ENCODE results near the gene DHX36.

Gene DHX36, protein sequence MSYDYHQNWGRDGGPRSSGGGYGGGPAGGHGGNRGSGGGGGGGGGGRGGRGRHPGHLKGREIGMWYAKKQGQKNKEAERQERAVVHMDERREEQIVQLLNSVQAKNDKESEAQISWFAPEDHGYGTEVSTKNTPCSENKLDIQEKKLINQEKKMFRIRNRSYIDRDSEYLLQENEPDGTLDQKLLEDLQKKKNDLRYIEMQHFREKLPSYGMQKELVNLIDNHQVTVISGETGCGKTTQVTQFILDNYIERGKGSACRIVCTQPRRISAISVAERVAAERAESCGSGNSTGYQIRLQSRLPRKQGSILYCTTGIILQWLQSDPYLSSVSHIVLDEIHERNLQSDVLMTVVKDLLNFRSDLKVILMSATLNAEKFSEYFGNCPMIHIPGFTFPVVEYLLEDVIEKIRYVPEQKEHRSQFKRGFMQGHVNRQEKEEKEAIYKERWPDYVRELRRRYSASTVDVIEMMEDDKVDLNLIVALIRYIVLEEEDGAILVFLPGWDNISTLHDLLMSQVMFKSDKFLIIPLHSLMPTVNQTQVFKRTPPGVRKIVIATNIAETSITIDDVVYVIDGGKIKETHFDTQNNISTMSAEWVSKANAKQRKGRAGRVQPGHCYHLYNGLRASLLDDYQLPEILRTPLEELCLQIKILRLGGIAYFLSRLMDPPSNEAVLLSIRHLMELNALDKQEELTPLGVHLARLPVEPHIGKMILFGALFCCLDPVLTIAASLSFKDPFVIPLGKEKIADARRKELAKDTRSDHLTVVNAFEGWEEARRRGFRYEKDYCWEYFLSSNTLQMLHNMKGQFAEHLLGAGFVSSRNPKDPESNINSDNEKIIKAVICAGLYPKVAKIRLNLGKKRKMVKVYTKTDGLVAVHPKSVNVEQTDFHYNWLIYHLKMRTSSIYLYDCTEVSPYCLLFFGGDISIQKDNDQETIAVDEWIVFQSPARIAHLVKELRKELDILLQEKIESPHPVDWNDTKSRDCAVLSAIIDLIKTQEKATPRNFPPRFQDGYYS

DNA sequence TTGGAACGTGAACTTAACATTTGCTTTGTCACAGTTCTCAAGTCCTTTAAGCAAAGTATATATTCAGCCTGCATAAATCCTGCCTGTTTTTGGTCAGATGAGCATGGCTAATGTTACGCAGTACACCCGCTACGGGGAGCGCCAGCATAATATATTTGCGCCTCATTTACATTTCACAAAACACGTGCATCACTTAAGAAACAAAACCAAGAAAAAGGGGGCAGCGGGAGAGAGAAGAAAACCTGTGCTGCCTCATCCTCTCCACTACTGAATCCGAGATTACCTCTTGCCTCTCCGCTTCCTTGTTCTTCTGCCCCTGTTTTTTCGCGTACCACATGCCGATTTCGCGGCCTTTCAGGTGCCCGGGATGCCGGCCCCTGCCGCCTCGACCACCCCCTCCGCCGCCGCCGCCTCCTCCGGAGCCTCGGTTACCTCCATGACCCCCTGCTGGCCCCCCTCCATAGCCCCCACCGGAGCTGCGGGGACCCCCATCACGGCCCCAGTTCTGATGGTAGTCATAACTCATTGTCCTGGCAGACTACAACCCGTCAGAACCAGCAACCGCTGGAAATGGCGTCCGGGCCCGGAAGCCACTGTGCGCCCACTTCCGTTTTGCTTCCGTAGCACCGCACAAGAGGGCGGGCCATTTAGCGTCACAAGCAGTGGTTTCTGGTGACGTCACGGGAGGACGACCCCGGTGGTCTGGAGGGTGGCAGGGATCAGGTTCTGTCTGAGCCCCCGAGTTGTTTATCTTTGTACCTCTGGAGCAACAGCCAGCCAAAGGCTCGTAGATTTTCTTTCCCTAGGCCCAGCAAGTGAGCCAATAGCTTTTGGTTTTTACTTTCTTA lies at the start of gene DHX36:
Gene DHX36 (minus strand): TSS at position 597 of the 848 bp plus-strand sequence. CDS start 71 bp downstream, at position 526.
- peak; percentile 71 to 78 (median 77) for DNase-seq (ENCODE audit: low read depth in 2 of 3, low spot score in 2 of 3)

DNA sequence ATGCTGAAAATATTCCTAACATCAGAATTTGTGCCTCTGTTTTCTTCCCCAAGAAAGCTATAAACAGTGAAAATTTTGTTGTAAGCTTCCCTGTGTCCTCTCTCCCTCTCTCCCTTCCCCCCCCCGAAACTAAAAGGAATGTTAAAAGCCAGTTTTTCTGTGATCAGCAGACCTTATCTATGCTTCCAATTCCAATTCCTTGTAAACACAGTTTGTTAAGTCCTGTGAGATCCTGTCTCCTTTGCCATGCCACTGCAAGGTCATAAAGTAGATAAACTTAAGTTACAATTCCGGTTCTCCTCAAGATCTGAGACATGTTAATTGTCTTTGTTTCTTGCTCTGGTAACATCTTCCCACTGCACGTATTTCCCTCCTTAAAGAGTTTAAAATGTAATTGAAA lies 42.9 kb upstream of the DHX36 start:
- DNase-seq (ENCODE audit: low read depth in 2 of 3, low spot score in 2 of 3), result no peak

- no peak for DNase-seq (ENCODE audit: low read depth in 2 of 3, low spot score in 2 of 3)
Measured at GRCh38 chr3:154364849-154365248, 40.6 kb upstream of the DHX36 start.

DNA sequence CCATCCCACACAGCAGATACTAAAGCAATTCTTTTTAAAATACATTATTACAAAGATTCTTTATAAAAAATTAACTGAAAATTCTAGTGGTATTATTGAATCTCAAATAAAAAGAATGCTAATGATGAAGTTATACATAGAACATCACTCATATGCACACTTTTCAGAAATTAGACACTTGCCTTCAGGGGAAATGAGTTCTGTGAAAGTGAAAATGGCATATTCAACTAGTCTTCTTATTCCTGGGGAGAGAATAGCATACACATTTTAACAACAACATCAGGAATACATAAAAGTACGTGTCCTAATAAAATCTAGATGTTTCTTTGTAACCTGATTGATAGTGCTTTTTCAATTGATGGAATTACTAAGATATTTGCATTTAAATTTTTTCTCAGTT lies 36.8 kb upstream of the DHX36 start:
- DNase-seq (ENCODE audit: low read depth in 2 of 3, low spot score in 2 of 3), result no peak

- no peak for DNase-seq (ENCODE audit: low read depth in 2 of 3, low spot score in 2 of 3)
Measured at GRCh38 chr3:154356009-154356408, 31.7 kb upstream of the DHX36 start.

DNA sequence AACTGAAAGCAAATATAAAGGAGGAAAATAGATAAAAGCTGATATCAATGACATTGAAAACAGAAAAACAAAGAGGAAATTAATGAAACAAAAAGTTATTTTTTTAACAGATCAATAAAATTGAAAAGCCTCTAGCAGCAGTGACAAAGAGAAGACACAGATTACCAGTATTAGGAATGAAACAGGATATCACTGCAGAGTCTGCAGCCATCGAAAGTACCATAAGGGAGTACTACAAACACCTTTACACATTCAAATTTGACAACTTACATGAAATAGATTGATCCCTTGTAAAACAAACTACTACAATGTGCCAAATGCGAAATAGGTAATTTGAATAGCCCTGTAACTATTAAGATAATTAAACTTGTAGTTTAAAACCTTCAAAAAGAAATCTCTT lies 24.9 kb upstream of the DHX36 start:
- DNase-seq (ENCODE audit: low read depth in 2 of 3, low spot score in 2 of 3), result no peak

GRCh38 chr3:154345422-154346122 lies 21.3 kb upstream of the DHX36 start:
- no peak for DNase-seq (ENCODE audit: low read depth in 2 of 3, low spot score in 2 of 3)

- no peak for DNase-seq (ENCODE audit: low read depth in 2 of 3, low spot score in 2 of 3)
Measured at GRCh38 chr3:154338570-154338969, 14.3 kb upstream of the DHX36 start.

DNA sequence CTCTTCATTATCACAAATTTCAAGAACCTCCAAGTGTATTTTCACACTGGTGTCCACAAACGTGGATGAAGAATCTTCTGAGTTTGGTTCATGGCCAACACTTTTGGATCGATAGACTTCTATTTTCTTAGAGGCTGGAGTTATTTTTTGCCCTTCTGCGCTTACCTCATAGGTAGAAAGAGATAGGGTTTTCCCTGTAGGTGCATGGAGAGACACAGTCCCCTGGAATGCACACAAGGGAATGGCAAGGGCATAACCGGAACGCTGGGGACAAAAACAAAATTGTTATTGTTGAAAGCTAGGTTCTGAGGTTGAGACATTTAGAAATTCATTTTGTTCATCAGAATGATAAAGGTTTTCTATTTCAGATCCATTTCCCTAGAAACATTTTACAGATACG lies 13.7 kb upstream of the DHX36 start:
- no peak for DNase-seq (ENCODE audit: low read depth in 2 of 3, low spot score in 2 of 3)

- no peak for DNase-seq (ENCODE audit: low read depth in 2 of 3, low spot score in 2 of 3)
Measured at GRCh38 chr3:154334973-154335420, 10.7 kb upstream of the DHX36 start.

DNA sequence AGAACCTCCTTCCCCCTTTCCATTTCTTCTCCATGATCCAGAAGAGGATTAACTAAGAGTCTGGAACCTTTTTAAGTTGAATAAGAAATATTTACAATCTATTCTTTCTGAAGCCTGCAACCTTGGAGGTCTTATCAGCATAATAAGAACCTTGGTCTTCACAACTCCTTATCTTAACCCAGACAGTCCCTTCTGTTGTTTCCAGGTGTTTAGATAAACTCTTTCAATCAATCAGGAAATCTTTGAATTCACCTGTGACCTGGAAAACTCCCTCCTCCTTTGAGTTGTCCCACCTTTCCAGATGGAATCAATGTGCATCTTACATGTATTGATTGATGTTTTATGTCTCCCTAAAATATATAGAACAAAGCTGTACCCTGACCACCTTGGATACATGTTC lies 3.6 kb upstream of the DHX36 start:
- no peak for DNase-seq (ENCODE audit: low read depth in 2 of 3, low spot score in 2 of 3)

GRCh38 chr3:154324919-154325318 lies 632 bp upstream of the DHX36 start:
- DNase-seq (ENCODE audit: low read depth in 2 of 3, low spot score in 2 of 3), result no peak

- no peak for DNase-seq (ENCODE audit: low read depth in 2 of 3, low spot score in 2 of 3)
Measured at GRCh38 chr3:154316974-154317767, 7.1 kb downstream of the DHX36 start.

DNA sequence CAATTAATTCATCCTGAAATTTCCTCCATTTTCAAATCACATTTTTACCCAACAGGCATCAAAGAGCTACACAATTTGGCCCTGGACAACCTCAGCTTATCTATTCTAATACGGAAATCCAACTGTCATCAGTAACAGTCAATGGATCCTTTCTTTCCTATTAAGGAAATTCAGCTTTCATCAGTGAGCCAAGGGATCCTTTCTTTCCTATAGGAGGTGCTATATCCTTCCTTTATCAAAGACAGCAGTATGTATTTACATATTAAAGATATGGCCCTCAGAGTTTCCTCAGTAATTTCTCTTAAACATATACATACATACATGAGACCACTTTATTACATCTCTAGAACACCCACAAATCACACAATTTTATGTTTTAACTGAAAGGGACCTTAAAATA lies 10.1 kb downstream of the DHX36 start:
- DNase-seq (ENCODE audit: low read depth in 2 of 3, low spot score in 2 of 3), result no peak

DNA sequence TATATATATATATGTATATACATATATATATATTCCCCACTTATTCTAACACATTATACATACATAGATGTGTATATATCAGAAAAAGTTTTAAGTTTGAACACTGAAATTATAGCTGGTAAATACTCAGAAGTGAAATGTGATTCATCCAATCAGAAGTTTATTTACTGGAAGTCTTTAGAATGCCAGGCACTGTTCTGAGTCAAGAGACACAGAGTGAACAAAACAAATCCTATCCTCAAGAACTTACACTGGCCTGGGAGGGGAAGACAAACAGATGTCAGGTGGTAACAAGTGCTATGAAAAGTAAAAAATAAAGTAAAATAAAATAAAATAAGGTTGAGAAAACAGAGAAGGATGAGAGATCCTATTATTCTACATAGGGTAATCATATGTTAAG lies 13.4 kb downstream of the DHX36 start:
- no peak for DNase-seq (ENCODE audit: low read depth in 2 of 3, low spot score in 2 of 3)

DNA sequence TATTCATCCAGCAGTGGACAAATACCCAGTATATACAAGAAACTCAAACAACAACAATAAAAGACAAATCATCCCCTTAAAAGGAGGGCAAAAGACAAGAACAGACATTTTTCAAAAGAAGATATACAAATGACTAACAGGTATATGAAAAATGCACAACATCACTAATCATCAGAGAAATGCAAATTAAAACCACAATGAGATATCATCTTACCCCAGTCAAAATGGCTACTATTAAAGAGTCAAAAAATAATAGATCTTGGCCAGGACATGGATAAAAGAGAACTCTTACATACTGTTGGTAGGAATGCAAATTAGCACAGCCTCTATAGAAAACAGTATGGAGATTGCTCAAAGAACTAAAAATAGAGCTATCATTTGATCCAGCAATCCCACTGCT lies 16.9 kb downstream of the DHX36 start:
- no peak for DNase-seq (ENCODE audit: low read depth in 2 of 3, low spot score in 2 of 3)

DNA sequence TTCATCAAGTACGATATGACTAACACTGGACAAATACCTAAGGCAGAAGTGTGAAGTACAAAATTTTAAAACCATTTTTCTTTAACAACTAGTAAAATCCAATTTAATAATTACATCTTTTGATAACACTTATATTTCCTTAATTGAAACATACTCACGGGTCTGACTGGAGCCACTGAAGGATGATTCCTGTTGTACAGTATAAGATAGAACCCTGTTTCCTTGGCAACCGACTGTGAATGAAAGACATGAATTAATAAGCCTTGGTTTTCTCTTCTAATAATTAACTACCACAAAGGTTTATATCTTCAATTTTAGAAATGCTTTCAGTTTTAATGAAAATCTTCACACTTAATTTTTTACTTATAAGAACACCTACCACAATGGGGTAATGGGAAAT lies 19.4 kb downstream of the DHX36 start:
- no peak for DNase-seq (ENCODE audit: low read depth in 2 of 3, low spot score in 2 of 3)

DNA sequence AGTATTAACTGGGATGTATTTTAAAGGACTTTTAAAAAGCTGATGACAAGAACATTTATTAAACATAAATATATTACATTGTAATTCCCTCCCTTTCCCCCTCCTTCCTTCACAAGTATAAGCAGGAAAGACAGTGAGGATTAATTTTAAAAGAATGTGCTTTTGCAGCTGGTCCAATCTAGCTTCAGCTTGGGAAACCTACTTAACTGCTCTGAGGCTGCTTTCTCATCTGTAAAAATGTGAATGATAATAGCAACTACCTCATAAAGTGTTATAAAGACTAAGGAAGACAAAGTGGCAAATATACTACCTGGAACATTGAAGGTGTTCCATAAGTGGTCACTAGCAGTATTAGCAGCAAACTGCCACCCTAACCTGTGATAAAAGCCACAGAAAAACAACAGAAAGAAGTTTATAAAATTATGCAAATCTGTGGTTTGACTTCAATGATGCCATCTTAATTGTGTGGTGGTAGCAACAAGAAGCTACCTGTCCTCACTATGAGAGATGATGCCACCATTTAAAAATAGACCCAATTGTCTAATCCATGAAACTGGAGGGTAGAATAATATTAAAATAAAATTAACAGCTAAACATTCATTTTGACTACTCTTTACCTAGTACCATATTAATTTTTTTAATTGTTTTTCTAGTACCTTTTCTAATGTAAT lies 20.0 kb downstream of the DHX36 start:
- no peak for DNase-seq (ENCODE audit: low read depth in 2 of 3, low spot score in 2 of 3)

DNA sequence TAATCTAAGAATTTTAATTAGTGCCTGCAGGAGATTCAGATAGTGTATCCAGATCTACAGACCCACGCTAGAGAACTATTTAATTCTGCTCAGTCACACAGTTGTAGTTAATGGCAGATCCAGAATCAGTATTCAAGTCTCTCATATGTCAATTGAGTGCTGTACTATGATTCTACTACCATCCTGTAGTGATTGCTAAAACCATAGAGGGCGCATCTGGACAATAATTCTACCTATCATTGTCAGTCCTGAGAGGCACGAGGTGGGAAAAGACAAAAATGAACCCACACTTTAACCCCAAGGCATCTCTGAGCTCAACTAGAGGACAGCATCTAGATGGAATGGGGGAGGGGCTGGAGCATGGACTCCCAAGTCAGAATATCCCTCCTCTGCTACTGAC lies 22.7 kb downstream of the DHX36 start:
- DNase-seq (ENCODE audit: low read depth in 2 of 3, low spot score in 2 of 3), result no peak
